Right lobe of liver (tissue), 6 donors: ENCODE results near the gene CLCNKB. TPM values are rescaled to one million over a fixed set of nuclear protein-coding genes. Genes with fewer than 3 reads are reported as not detected.
"Not testable (repeated sequence)": the region's sequence is repeated elsewhere in the genome, so short reads cannot be mapped to it uniquely, and the experiment has no call there.

Experiments used
- ATAC-seq, 4 donors: fragments of 200-7000 bp; cut with Tn5 transposase; one replicate each; pipeline ENCODE4 v1.9.1; 2020; ENCODE audit warnings: mild to moderate bottlenecking in 4 of 4, moderate library complexity in 4 of 4
- DNase-seq, 3 donors: peaks; one replicate each; pipeline ENCODE4 v3.0.0-alpha.2; 2020
- H3K27ac ChIP-seq, 3 donors: fragments of 200-600 bp; one replicate each; pipeline ENCODE4 v1.8.0; 2022
- H3K27me3 ChIP-seq, 2 donors: fragments of 200-600 bp; one replicate each; pipeline ENCODE4 v1.8.0; 2022
- H3K36me3 ChIP-seq, 4 donors: fragments of 200-600 bp; sonication (generic) in 1 of 4; one replicate each; pipeline versions ENCODE4 v1.5.1 to v1.8.0; 2017 to 2022; ENCODE audit warnings: control low read depth in 1 of 4
- H3K4me1 ChIP-seq, 4 donors: fragments of 200-600 bp; sonication (generic) in 1 of 4; one replicate each; pipeline versions ENCODE4 v1.5.1 to v1.8.0; 2017 to 2022; ENCODE audit warnings: control low read depth in 1 of 4
- H3K4me3 ChIP-seq, 3 donors: fragments of 200-600 bp; one replicate each; pipeline ENCODE4 v1.8.0; 2022
- H3K9me3 ChIP-seq, 4 donors: fragments of 200-600 bp; sonication (generic) in 1 of 4; one replicate each; pipeline versions ENCODE4 v1.5.1 to v1.8.0; 2017 to 2022; ENCODE audit warnings: control low read depth in 1 of 4
- CTCF ChIP-seq, 4 donors: fragments of 200-600 bp in 3 of 4; fragments of 450-650 bp in 1 of 4; IDR thresholded peaks; one replicate each; pipeline versions ENCODE4 v1.5.1 to v1.8.0; 2016 to 2022; ENCODE audit warnings: antibody characterized with exemption in 4 of 4, mild to moderate bottlenecking in 2 of 4
- POLR2A ChIP-seq: fragments of 450-650 bp; IDR thresholded peaks from one replicate; pipeline ENCODE4 v1.6.1; 2017; ENCODE audit warnings: antibody characterized with exemption, mild to moderate bottlenecking
- WGBS: methylation state at CpG from one replicate; pipeline ENCODE4 v1.1.6; 2018; ENCODE audit warnings: low coverage, low lambda C conversion rate; ENCODE audit not compliant: insufficient coverage; ENCODE audit errors: missing lambda C conversion rate; 5-methylcytosine and 5-hydroxymethylcytosine counted together
- intact Hi-C, 2 donors: fragments of 100-400 bp; cut with DNase I; formaldehyde crosslinking; loops; one replicate each; pipeline versions ENCODE4 v1.11.2 to v1.14.1; 2022
- total RNA-seq, 6 experiments: library from RNA; depleted of rRNA in 2 of 6; stranded (reverse); fragments of >200 nt in 2 of 6; fragmentation: NEBNext Ultra II Directional in 3 of 6; extraction: Animal tissue kit (Norgen Biotek cat#: 25700) in 3 of 6; gene quantifications; one replicate each; pipeline versions ENCODE4 v1.1.0 to v1.2.4, GENCODE V29; 2016 to 2023
- donor health status: DM: no; HTN: yes; CAD: no.
- donor health status: DM: no; HTN: no; CAD: no.
- donor health status: DM: no; HTN: no; CAD: no.
- donor health status: DM: no; HTN: yes; CAD: no.
- donor health status: DM: no; HTN: yes; CAD: no.

Gene CLCNKB
- total RNA-seq, 6 experiments from 2014 or later, result not detected

GRCh38 chr1:16054598-16055540, 11.3 kb downstream of the CLCNKB start:
- no peaks in the 10 kb centered on the region for H3K36me3 ChIP-seq
- TF ChIP-seq CTCF (IDR thresholded peaks at IDR 0.05), result no peak
- no peak for TF ChIP-seq POLR2A
- intact Hi-C loops, result loop anchor here (5.0 to 10.0 kb wide), 2 partner anchors 48 to 50 kb away; partner anchors contain the start of gene SRARP (in 1 of the 2)
- no peak for DNase-seq
- no peaks in the 10 kb centered on the region for H3K27me3 ChIP-seq
- no peaks in the 10 kb centered on the region for H3K9me3 ChIP-seq
- peaks cover 0 to 3% (median 0%) of the 10 kb centered on the region in 4 donors for H3K4me1 ChIP-seq
- no peak overlapping the region for H3K4me3 ChIP-seq
- WGBS, result 87% methylated on average over 3 of the region's 7 CpGs
- H3K27ac ChIP-seq, result no peak overlapping the region
- no peak for ATAC-seq

- H3K27me3 ChIP-seq, result no peaks in the 10 kb centered on the region
- intact Hi-C loops, result loop anchor here (5.0 to 10.0 kb wide), 2 partner anchors 49 to 51 kb away; partner anchors contain the start of gene SRARP (in 1 of the 2)
- DNase-seq (peak; percentile 85 to 86 (median 85)), ATAC-seq (peak; percentile 86 to 92 (median 90))
- peaks cover 0 to 3% (median 0%) of the 10 kb centered on the region in 4 donors for H3K4me1 ChIP-seq
- TF ChIP-seq POLR2A (no peak), CTCF (IDR thresholded peaks at IDR 0.05) (peak; percentile 74 to 95 (median 92))
- no peak overlapping the region for H3K4me3 ChIP-seq
- no peak overlapping the region for H3K27ac ChIP-seq
- 51% methylated on average over 5 of the region's 18 CpGs for WGBS
- H3K9me3 ChIP-seq, result no peaks in the 10 kb centered on the region
- no peaks in the 10 kb centered on the region for H3K36me3 ChIP-seq
These were observed 12.3 kb downstream of the CLCNKB start for GRCh38 chr1:16055613-16056520.

DNA sequence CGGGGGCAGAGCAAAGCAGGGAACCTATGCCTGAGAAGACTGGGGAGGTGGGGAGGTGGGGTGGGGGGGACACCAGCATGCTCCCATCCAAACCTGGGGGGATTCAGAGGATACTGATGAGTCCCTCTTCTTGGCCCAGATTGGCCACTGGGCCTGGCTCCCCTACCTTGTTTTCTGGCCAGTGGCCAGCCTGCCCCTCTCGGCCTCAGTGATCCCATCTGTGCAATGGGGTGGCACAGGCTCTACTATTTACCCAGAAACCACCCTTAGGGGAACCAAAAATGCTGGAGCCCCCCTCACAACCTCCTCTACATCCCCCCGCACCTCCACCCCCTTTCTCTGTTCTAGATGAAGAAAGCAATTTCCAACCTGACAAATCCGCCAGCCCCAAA, 12.9 kb downstream of the CLCNKB start:
- H3K4me1 ChIP-seq, H3K9me3 ChIP-seq: not testable (repeated sequence)
- intact Hi-C loops, result loop anchor here (5.0 to 10.0 kb wide), 2 partner anchors 49 to 52 kb away; partner anchors contain the start of gene SRARP (in 1 of the 2)

GRCh38 chr1:16057314-16057915, 13.8 kb downstream of the CLCNKB start:
- WGBS, result 51% methylated on average over 7 of the region's 7 CpGs
- H3K36me3 ChIP-seq, H3K4me3 ChIP-seq, DNase-seq, H3K4me1 ChIP-seq, H3K9me3 ChIP-seq, H3K27me3 ChIP-seq, H3K27ac ChIP-seq: not testable (repeated sequence)
- peak; percentile 7 to 65 (median 27) for ATAC-seq
- intact Hi-C loops, result loop anchor here (5.0 to 10.0 kb wide), 2 partner anchors 50 to 53 kb away; partner anchors contain the start of gene SRARP (in 1 of the 2)

More for the DNA sequence above, 12.9 kb downstream of the CLCNKB start:
- not testable (repeated sequence) for H3K27ac ChIP-seq, DNase-seq, H3K27me3 ChIP-seq, ATAC-seq, H3K4me3 ChIP-seq, H3K36me3 ChIP-seq
- WGBS, result 20% methylated on average over 1 of the region's 4 CpGs

DNA sequence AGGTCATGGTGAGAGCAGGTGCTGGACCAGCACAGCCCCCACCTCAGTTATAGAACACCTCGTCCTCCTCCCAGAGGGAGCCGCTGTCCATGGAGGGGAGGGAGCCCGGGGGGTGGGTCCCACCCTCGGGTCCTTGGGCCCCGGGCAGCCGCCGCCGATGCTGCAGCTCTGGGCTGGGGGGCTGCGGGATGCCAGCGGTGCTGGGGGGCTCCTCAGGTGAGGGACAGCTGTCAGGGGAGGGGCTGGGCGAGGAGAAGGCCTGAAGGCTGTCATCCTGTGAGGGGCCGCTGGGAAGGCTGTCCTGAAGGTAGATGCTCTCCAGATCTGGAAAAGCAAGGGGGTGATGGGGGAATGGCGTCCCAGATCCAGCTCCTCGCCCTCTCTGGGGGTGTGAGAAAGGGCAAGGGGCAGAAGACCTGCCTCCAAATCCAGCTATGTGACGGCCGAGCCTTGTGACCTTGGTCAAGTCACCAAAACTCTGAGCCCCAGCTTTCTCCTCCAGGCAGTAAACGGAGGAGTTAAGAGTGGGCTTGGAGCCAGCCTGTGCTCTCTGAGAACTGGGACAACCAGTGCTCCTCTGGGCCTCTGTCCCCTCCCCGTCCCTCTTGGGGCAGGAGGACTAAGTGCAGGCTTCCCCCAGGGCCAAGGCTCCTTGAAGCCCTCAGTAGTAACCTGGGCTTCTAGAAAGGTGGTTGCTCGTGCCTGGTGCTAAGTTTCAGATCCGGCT, 15.0 kb downstream of the CLCNKB start:
- not testable (repeated sequence) for H3K9me3 ChIP-seq, H3K27me3 ChIP-seq, H3K27ac ChIP-seq, DNase-seq, H3K36me3 ChIP-seq, H3K4me3 ChIP-seq, ATAC-seq, H3K4me1 ChIP-seq
- intact Hi-C loops, result loop anchor here (5.0 to 10.0 kb wide), 2 partner anchors 51 to 54 kb away; partner anchors contain the start of gene SRARP (in 1 of the 2)
- 57% methylated on average over 4 of the region's 20 CpGs for WGBS
